ENCODE measurements around the gene AURKA. TPM values are rescaled to one million over a fixed set of nuclear protein-coding genes. Genes with fewer than 3 reads are reported as not detected.

AURKA gene
- total and polyA plus RNA-seq, 2 of the 8 experiments (the other 6 are each of a cell fraction or from before 2014, with no cell fraction given): 45.8 to 84.8 TPM

DNA sequence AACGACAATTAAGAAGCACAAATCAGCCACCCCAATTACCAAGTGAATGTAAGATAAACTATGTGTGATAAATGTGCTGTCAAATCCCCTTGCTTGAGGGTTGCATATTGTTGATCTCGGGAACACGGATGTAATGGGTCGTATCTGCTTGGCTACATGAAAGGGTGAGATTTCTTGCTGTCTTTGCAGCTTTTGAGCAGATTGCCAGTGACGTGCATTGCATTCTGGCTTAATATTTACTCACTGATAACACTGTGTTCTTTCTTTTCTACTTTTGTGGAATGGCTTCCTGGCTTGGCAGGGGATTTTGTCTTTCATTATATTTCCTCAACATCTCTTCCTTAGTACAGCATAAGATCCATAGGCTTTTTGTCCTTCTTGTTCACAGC is 43.7 kb downstream of the AURKA start:
- Histone ChIP-seq H3K79me2 (ENCODE audit: control insufficient read depth in 1 of 2, insufficient read depth in 2 of 2, low read length in 2 of 2) (no peaks in the 10 kb centered on the region), H2AFZ (ENCODE audit: low read length) (no peak overlapping the region), H2BK5ac (ENCODE audit: low read depth, low read length) (no peak overlapping the region), H2BK20ac (ENCODE audit: low read length) (no peak overlapping the region), H3K14ac (ENCODE audit: insufficient read length) (no peak overlapping the region), H3K36me3 (ENCODE audit: control insufficient read depth in 2 of 4, insufficient read depth in 4 of 4, low read length in 3 of 4) (no peaks in the 10 kb centered on the region), H2AK5ac (ENCODE audit: low read depth, low read length) (no peak overlapping the region), H2BK120ac (replicated peaks; ENCODE audit: low read depth, low read length) (no peak overlapping the region), H3K27me3 (replicated peaks in 1 of 4; ENCODE audit: control insufficient read depth in 3 of 4, extremely low read depth in 1 of 4, insufficient read depth in 3 of 4, low read length in 3 of 4) (peaks cover 7 to 28% (median 19%) of the 10 kb centered on the region in 4 experiments), H3K4me3 (ENCODE audit: extremely low read depth in 1 of 4, insufficient read depth in 2 of 4, low read depth in 3 of 4, low read length in 4 of 4) (peak overlapping the region in 1 of 4 experiments; percentile 1; a peak in 1 of 8 replicates), H3K4me2 (ENCODE audit: insufficient read depth in 1 of 2, low read depth in 2 of 2, low read length in 2 of 2) (peak overlapping the region; percentile 5 to 20; a peak in 1 of 4 replicates), H4K5ac (ENCODE audit: insufficient read length, low read depth, low read length) (no peak overlapping the region), H4K20me1 (replicated peaks in 1 of 2; ENCODE audit: control insufficient read depth in 1 of 2, insufficient read depth in 2 of 2, low read length in 2 of 2) (no peaks in the 10 kb centered on the region), H3K9me3 (ENCODE audit: insufficient read depth in 2 of 2, low read depth in 1 of 2, low read length in 1 of 2) (no peaks in the 10 kb centered on the region), H4K8ac (ENCODE audit: extremely low read depth, insufficient read depth, low read length) (no peak overlapping the region), H3K23me2 (ENCODE audit: low read depth, low read length) (no peaks in the 10 kb centered on the region), H3K4ac (replicated peaks; ENCODE audit: insufficient read length, low read depth, low read length) (no peak overlapping the region), H3K18ac (ENCODE audit: extremely low read depth, low read length) (no peak overlapping the region), H2BK15ac (ENCODE audit: low read length) (no peak overlapping the region), H3K56ac (replicated peaks; ENCODE audit: insufficient read length, low read depth, low read length) (no peak overlapping the region), H3K9ac (replicated peaks in 1 of 4; ENCODE audit: extremely low read depth in 1 of 4, low read depth in 3 of 4, low read length in 3 of 4) (no peak overlapping the region), H4K91ac (replicated peaks; ENCODE audit: insufficient read length, low read length) (no peak overlapping the region), H2BK12ac (ENCODE audit: low read depth, low read length) (no peak overlapping the region), H3K79me1 (ENCODE audit: low read depth, low read length) (no peaks in the 10 kb centered on the region), H3K27ac (ENCODE audit: low read depth, low read length) (no peak overlapping the region), H3K23ac (ENCODE audit: insufficient read length) (no peak overlapping the region), H3K4me1 (replicated peaks in 1 of 4; ENCODE audit: control insufficient read depth in 3 of 4, insufficient read depth in 4 of 4, low read length in 3 of 4) (peaks cover 0 to 6% (median 3%) of the 10 kb centered on the region in 4 experiments; a peak in 4 of 7 replicates)
- WGBS, 2 experiments (ENCODE audit: extremely low coverage in 1 of 2, insufficient coverage in 1 of 2, insufficient read length in 1 of 2, insufficient replicate concordance in 2 of 2, low coverage in 1 of 2, low lambda C conversion rate in 2 of 2, missing lambda C conversion rate in 1 of 2): 38% methylated on average over 5 of the region's 5 CpGs; no CpG with 5 or more reads in 1 of the 2 experiments
- FAIRE-seq: no peak
- ChIA-PET POLR2A (ENCODE audit: partially characterized antibody) (no interaction called here), CTCF (ENCODE audit: partially characterized antibody) (no interaction called here)
- DNase-seq (ENCODE audit: low read depth in 1 of 2, low spot score in 2 of 2): no peak
- TF ChIP-seq POLR2AphosphoS5 (IDR thresholded peaks at IDR 0.05; ENCODE audit: low read depth, low read length) (no peak), TBP (IDR thresholded peaks at IDR 0.05; ENCODE audit: low read depth, low read length) (no peak), SRF (IDR thresholded peaks at IDR 0.05; ENCODE audit: low read depth, low read length) (no peak), ZNF274 (IDR thresholded peaks at IDR 0.05; ENCODE audit: borderline replicate concordance, extremely low read depth, low read length) (no peak), TAF7 (optimal IDR thresholded peaks at IDR 0.05; ENCODE audit: borderline replicate concordance, low read depth, low read length) (no peak), TAF1 (IDR thresholded peaks at IDR 0.05; ENCODE audit: low read depth, low read length) (no peak), PHF8 (conservative IDR thresholded peaks at IDR 0.05; ENCODE audit: low read depth, low read length) (no peak), SIX5 (IDR thresholded peaks at IDR 0.05; ENCODE audit: low read depth, low read length) (no peak), BCL11A (IDR thresholded peaks at IDR 0.05; ENCODE audit: low read depth in 2 of 2, low read length in 2 of 2) (no peak)
- TF ChIP-seq, protein P1, sequence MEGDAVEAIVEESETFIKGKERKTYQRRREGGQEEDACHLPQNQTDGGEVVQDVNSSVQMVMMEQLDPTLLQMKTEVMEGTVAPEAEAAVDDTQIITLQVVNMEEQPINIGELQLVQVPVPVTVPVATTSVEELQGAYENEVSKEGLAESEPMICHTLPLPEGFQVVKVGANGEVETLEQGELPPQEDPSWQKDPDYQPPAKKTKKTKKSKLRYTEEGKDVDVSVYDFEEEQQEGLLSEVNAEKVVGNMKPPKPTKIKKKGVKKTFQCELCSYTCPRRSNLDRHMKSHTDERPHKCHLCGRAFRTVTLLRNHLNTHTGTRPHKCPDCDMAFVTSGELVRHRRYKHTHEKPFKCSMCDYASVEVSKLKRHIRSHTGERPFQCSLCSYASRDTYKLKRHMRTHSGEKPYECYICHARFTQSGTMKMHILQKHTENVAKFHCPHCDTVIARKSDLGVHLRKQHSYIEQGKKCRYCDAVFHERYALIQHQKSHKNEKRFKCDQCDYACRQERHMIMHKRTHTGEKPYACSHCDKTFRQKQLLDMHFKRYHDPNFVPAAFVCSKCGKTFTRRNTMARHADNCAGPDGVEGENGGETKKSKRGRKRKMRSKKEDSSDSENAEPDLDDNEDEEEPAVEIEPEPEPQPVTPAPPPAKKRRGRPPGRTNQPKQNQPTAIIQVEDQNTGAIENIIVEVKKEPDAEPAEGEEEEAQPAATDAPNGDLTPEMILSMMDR (IDR thresholded peaks at IDR 0.05; ENCODE audit: control extremely low read depth in 1 of 3, insufficient read depth in 1 of 3, low read depth in 1 of 3, low read length in 3 of 3): no peak
- TF ChIP-seq, protein P2, sequence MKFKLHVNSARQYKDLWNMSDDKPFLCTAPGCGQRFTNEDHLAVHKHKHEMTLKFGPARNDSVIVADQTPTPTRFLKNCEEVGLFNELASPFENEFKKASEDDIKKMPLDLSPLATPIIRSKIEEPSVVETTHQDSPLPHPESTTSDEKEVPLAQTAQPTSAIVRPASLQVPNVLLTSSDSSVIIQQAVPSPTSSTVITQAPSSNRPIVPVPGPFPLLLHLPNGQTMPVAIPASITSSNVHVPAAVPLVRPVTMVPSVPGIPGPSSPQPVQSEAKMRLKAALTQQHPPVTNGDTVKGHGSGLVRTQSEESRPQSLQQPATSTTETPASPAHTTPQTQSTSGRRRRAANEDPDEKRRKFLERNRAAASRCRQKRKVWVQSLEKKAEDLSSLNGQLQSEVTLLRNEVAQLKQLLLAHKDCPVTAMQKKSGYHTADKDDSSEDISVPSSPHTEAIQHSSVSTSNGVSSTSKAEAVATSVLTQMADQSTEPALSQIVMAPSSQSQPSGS (IDR thresholded peaks at IDR 0.05; ENCODE audit: low read length): no peak

Data from H1 (cell line).